Stimulated activated CD8-positive, alpha-beta memory T cell treated with anti-CD3 and anti-CD28 coated beads, Interleukin-4, amount 100 ng/mL, for 48 hours (primary cell): ENCODE results near the gene TPTE2.
"Not testable (repeated sequence)": the region's sequence is repeated elsewhere in the genome, so short reads cannot be mapped to it uniquely, and the experiment has no call there.

Experiments used
- DNase-seq: peaks from one replicate; pipeline ENCODE4 v3.0.0-alpha.2; 2020

Gene TPTE2

GRCh38 chr13:19561585-19561984 lies 253 bp upstream of the TPTE2 start:
- DNase-seq = no peak

GRCh38 chr13:19560672-19561071 lies 660 bp downstream of the TPTE2 start:
- not testable (repeated sequence) for DNase-seq

- DNase-seq = not testable (repeated sequence)
Observed at GRCh38 chr13:19559739-19560138, 1.6 kb downstream of the TPTE2 start.

GRCh38 chr13:19557287-19557686 lies 4.0 kb downstream of the TPTE2 start:
- not testable (repeated sequence) for DNase-seq

GRCh38 chr13:19549245-19549644 lies 12.1 kb downstream of the TPTE2 start:
- not testable (repeated sequence) for DNase-seq

- DNase-seq = not testable (repeated sequence)
Observed at GRCh38 chr13:19525634-19526033, 35.7 kb downstream of the TPTE2 start.

- no peak for DNase-seq
Observed at GRCh38 chr13:19519049-19519448, 42.3 kb downstream of the TPTE2 start.

GRCh38 chr13:19507623-19508022 lies 53.7 kb downstream of the TPTE2 start:
- DNase-seq = not testable (repeated sequence)

GRCh38 chr13:19460126-19460525 lies 101.2 kb downstream of the TPTE2 start:
- DNase-seq = not testable (repeated sequence)

- peak; percentile 26 for DNase-seq
Observed at GRCh38 chr13:19439056-19439686, 122.2 kb downstream of the TPTE2 start.

- DNase-seq = not testable (repeated sequence)
Observed at GRCh38 chr13:19437780-19438179, 123.6 kb downstream of the TPTE2 start.

GRCh38 chr13:19422236-19422635 lies 139.1 kb downstream of the TPTE2 start:
- DNase-seq = not testable (repeated sequence)

GRCh38 chr13:19412494-19412893 lies 148.8 kb downstream of the TPTE2 start:
- not testable (repeated sequence) for DNase-seq

- not testable (repeated sequence) for DNase-seq
Observed at GRCh38 chr13:19382746-19383511, 178.4 kb downstream of the TPTE2 start.

- DNase-seq = no peak
Observed at GRCh38 chr13:19382111-19382510, 179.2 kb downstream of the TPTE2 start.
